CD14-positive monocyte (primary cell): ENCODE data around the gene POU6F2. TPM values are rescaled to one million over a fixed set of nuclear protein-coding genes. Genes with fewer than 3 reads are reported as not detected.

Experiments used
- DNase-seq, 3 donors: peaks; one replicate each; pipeline ENCODE4 v3.0.0-alpha.2; 2011 to 2022
- H2AFZ ChIP-seq: 2 replicates; pipeline ENCODE4 v1.6.0; 2012; ENCODE audit warnings: mild to moderate bottlenecking, low read depth, low read length, inconsistent platforms; ENCODE audit not compliant: insufficient read depth, poor library complexity, severe bottlenecking
- H3K27ac ChIP-seq, 2 donors: 1 replicate in 1 of 2; 2 replicates in 1 of 2; pipeline ENCODE4 v1.5.1; 2012 to 2013; ENCODE audit warnings: low read length in 2 of 2, control low read depth in 1 of 2, inconsistent platforms in 1 of 2, low read depth in 1 of 2, mild to moderate bottlenecking in 1 of 2
- H3K27me3 ChIP-seq, 2 donors: one replicate each; pipeline versions ENCODE4 v1.6.0 to v1.6.1; 2011 to 2013; ENCODE audit warnings: low read length in 2 of 2; ENCODE audit not compliant: control insufficient read depth in 2 of 2, insufficient read depth in 2 of 2
- H3K36me3 ChIP-seq, 2 donors: replicated peaks in 1 of 2; 1 replicate in 1 of 2; 2 replicates in 1 of 2; pipeline versions ENCODE4 v1.5.1 to v1.6.1; 2012 to 2013; ENCODE audit warnings: low read length in 2 of 2, control low read depth in 1 of 2, inconsistent platforms in 1 of 2, mild to moderate bottlenecking in 1 of 2; ENCODE audit not compliant: insufficient read depth in 2 of 2, control insufficient read depth in 1 of 2
- H3K4me1 ChIP-seq, 2 donors: 1 replicate in 1 of 2; 2 replicates in 1 of 2; pipeline versions ENCODE4 v1.5.1 to v1.6.1; 2012 to 2013; ENCODE audit warnings: low read length in 2 of 2, control low read depth in 1 of 2, inconsistent platforms in 1 of 2, mild to moderate bottlenecking in 1 of 2, moderate library complexity in 1 of 2; ENCODE audit not compliant: insufficient read depth in 2 of 2, control insufficient read depth in 1 of 2
- H3K4me2 ChIP-seq: replicated peaks from 2 replicates; pipeline ENCODE3; 2012; ENCODE audit warnings: low read length, moderate library complexity, mild to moderate bottlenecking; ENCODE audit not compliant: poor library complexity, severe bottlenecking; ENCODE audit errors: extremely low read depth
- H3K4me3 ChIP-seq, 3 experiments: fragments of 200-600 bp in 1 of 3; sonication (generic) in 1 of 3; replicated peaks in 1 of 3; 1 replicate in 2 of 3; 2 replicates in 1 of 3; pipeline ENCODE4 v1.5.1; 2011 to 2013; ENCODE audit warnings: low read length in 3 of 3, mild to moderate bottlenecking in 3 of 3, control low read depth in 2 of 3, low read depth in 2 of 3, inconsistent platforms in 1 of 3, moderate library complexity in 1 of 3
- H3K79me2 ChIP-seq: 2 replicates; pipeline ENCODE4 v1.6.0; 2012; ENCODE audit warnings: mild to moderate bottlenecking, control low read depth, inconsistent platforms, low read length, moderate library complexity; ENCODE audit not compliant: insufficient read depth
- H3K9ac ChIP-seq: 2 replicates; pipeline ENCODE4 v1.6.0; 2017; ENCODE audit warnings: low read length, mild to moderate bottlenecking; ENCODE audit not compliant: insufficient read depth, poor library complexity, severe bottlenecking
- H3K9me3 ChIP-seq, 2 donors: replicated peaks in 1 of 2; 1 replicate in 1 of 2; 2 replicates in 1 of 2; pipeline versions ENCODE4 v1.5.1 to v1.6.1; 2012 to 2013; ENCODE audit warnings: low read length in 2 of 2, control low read depth in 1 of 2; ENCODE audit not compliant: control insufficient read depth in 1 of 2, insufficient read depth in 1 of 2
- H4K20me1 ChIP-seq: 2 replicates; pipeline ENCODE4 v1.6.0; 2012; ENCODE audit warnings: mild to moderate bottlenecking, low read length, control low read depth, moderate library complexity; ENCODE audit not compliant: insufficient read depth
- H3K27ac Mint-ChIP-seq, 7 donors: one replicate each; pipeline ENCODE4 v1.8.0; 2020; ENCODE audit warnings: mild to moderate bottlenecking in 7 of 7, mixed read lengths in 7 of 7, moderate library complexity in 6 of 7, inconsistent platforms in 2 of 7
- H3K27me3 Mint-ChIP-seq, 3 donors: one replicate each; pipeline ENCODE4 v1.8.0; 2021 to 2022; ENCODE audit warnings: low read depth in 3 of 3, mild to moderate bottlenecking in 3 of 3, mixed read lengths in 3 of 3, moderate library complexity in 3 of 3, inconsistent platforms in 1 of 3
- H3K36me3 Mint-ChIP-seq, 2 donors: one replicate each; pipeline ENCODE4 v1.8.0; 2020; ENCODE audit warnings: mixed read lengths in 2 of 2, inconsistent platforms in 1 of 2, mild to moderate bottlenecking in 1 of 2
- H3K4me1 Mint-ChIP-seq: one replicate; pipeline ENCODE4 v1.8.0; 2020; ENCODE audit warnings: mild to moderate bottlenecking, mixed read lengths
- H3K4me3 Mint-ChIP-seq, 2 donors: one replicate each; pipeline ENCODE4 v1.8.0; 2020; ENCODE audit warnings: mild to moderate bottlenecking in 2 of 2, mixed read lengths in 2 of 2, moderate library complexity in 1 of 2
- H3K9me3 Mint-ChIP-seq, 7 donors: one replicate each; pipeline ENCODE4 v1.8.0; 2020 to 2022; ENCODE audit warnings: mixed read lengths in 7 of 7, mild to moderate bottlenecking in 6 of 7, moderate library complexity in 6 of 7, inconsistent platforms in 2 of 7
- CTCF ChIP-seq: fragments of 200-600 bp; IDR thresholded peaks from one replicate; pipeline ENCODE4 v1.8.0; 2022; ENCODE audit warnings: antibody characterized with exemption, mild to moderate bottlenecking
- WGBS: methylation state at CpG from one replicate; pipeline ENCODE4 v1.1.5; 2013; ENCODE audit warnings: missing lambda C conversion rate; ENCODE audit not compliant: insufficient coverage; 5-methylcytosine and 5-hydroxymethylcytosine counted together
- intact Hi-C, 2 donors: fragments of 100-400 bp; cut with micrococcal nuclease; formaldehyde crosslinking; loops; one replicate each; pipeline versions ENCODE4 v1.15.0 to v1.15.1; 2023
- polyA plus RNA-seq, 3 donors: library from polyadenylated mRNA; depleted of rRNA in 1 of 3; unstranded in 2 of 3; stranded (reverse) in 1 of 3; fragments of 300-500 nt in 2 of 3; fragments of >200 nt in 1 of 3; fragmentation: Illumina TruSeq in 2 of 3; gene quantifications; 1 replicate in 2 of 3; 2 replicates in 1 of 3; pipeline ENCODE4 v1.2.3, GENCODE V29; 2012 to 2021

POU6F2 gene
- polyA plus RNA-seq, 3 donors: not detected

- TF ChIP-seq CTCF: no peak
- no peak overlapping the region for H2AFZ ChIP-seq
- H3K4me1 Mint-ChIP-seq: no peaks in the 10 kb centered on the region
- no peak overlapping the region for H3K4me3 Mint-ChIP-seq
- WGBS: 80% methylated on average over 1 of the region's 5 CpGs
- H3K4me3 ChIP-seq: no peak overlapping the region
- H3K27ac ChIP-seq: no peak overlapping the region
- no peaks in the 10 kb centered on the region for H3K27me3 ChIP-seq
- H3K27ac Mint-ChIP-seq: no peak overlapping the region
- H3K9me3 Mint-ChIP-seq: peaks cover 0 to 8% (median 0%) of the 10 kb centered on the region in 7 donors
- no peaks in the 10 kb centered on the region for H3K9me3 ChIP-seq
- no peaks in the 10 kb centered on the region for H3K36me3 Mint-ChIP-seq
- H3K4me1 ChIP-seq: no peaks in the 10 kb centered on the region
- no peak overlapping the region for H3K9ac ChIP-seq
- peaks cover 0 to 7% (median 0%) of the 10 kb centered on the region in 3 donors for H3K27me3 Mint-ChIP-seq
- H3K4me2 ChIP-seq: no peak overlapping the region
- no peaks in the 10 kb centered on the region for H3K36me3 ChIP-seq
- intact Hi-C loops: no loop called here
- no peaks in the 10 kb centered on the region for H4K20me1 ChIP-seq
- DNase-seq: no peak
- no peaks in the 10 kb centered on the region for H3K79me2 ChIP-seq
Observed at GRCh38 chr7:39306016-39306570, 328.4 kb downstream of the POU6F2 start.

- H3K4me3 ChIP-seq: no peak overlapping the region
- no peaks in the 10 kb centered on the region for H3K4me1 ChIP-seq
- H3K27ac Mint-ChIP-seq: no peak overlapping the region
- no peaks in the 10 kb centered on the region for H3K9me3 ChIP-seq
- H3K4me1 Mint-ChIP-seq: no peaks in the 10 kb centered on the region
- peaks cover 0 to 8% (median 0%) of the 10 kb centered on the region in 7 donors for H3K9me3 Mint-ChIP-seq
- no peak for DNase-seq
- H3K9ac ChIP-seq: no peak overlapping the region
- WGBS: 69% methylated on average over 5 of the region's 8 CpGs
- H3K79me2 ChIP-seq: no peaks in the 10 kb centered on the region
- H3K36me3 ChIP-seq: no peaks in the 10 kb centered on the region
- H3K36me3 Mint-ChIP-seq: no peaks in the 10 kb centered on the region
- no peaks in the 10 kb centered on the region for H3K27me3 ChIP-seq
- H3K4me2 ChIP-seq: no peak overlapping the region
- H3K4me3 Mint-ChIP-seq: no peak overlapping the region
- no peak overlapping the region for H3K27ac ChIP-seq
- intact Hi-C loops: no loop called here
- no peaks in the 10 kb centered on the region for H4K20me1 ChIP-seq
- TF ChIP-seq CTCF: no peak
- H3K27me3 Mint-ChIP-seq: peaks cover 0 to 8% (median 4%) of the 10 kb centered on the region in 3 donors
- no peak overlapping the region for H2AFZ ChIP-seq
Observed at GRCh38 chr7:39310699-39311098, 333.0 kb downstream of the POU6F2 start.
